Esophagus squamous epithelium (tissue), 5 donors: ENCODE measurements around the gene TGIF2. TPM values are rescaled to one million over a fixed set of nuclear protein-coding genes. Genes with fewer than 3 reads are reported as not detected.
A peak's percentile ranks its signal among the peaks of the same experiment; 100 is the strongest.

Source experiments
- DNase-seq: peaks from one replicate; lab custom pipeline; 2025; lab: John Stamatoyannopoulos, UW
- H3K27ac ChIP-seq, 4 donors: fragments of 200-600 bp; sonication (generic); one replicate each; pipeline ENCODE4 v1.5.1; 2016 to 2019; ENCODE audit warnings: mild to moderate bottlenecking in 1 of 4
- H3K27me3 ChIP-seq, 4 donors: fragments of 200-600 bp; sonication (generic); 1 replicate in 3 of 4; 2 replicates in 1 of 4; pipeline versions ENCODE4 v1.5.1 to v1.6.0; 2017 to 2021; ENCODE audit warnings: antibody characterized with exemption in 1 of 4
- H3K36me3 ChIP-seq, 3 donors: fragments of 200-600 bp; sonication (generic); one replicate each; pipeline ENCODE4 v1.5.1; 2016 to 2019
- H3K4me1 ChIP-seq, 3 donors: fragments of 200-600 bp; sonication (generic); one replicate each; pipeline ENCODE4 v1.5.1; 2017 to 2019
- H3K4me3 ChIP-seq, 4 donors: fragments of 200-600 bp; sonication (generic); 1 replicate in 3 of 4; 2 replicates in 1 of 4; pipeline ENCODE4 v1.5.1; 2016 to 2019; ENCODE audit warnings: mild to moderate bottlenecking in 2 of 4, moderate library complexity in 1 of 4
- H3K9me3 ChIP-seq, 3 donors: fragments of 200-600 bp; sonication (generic); one replicate each; pipeline ENCODE4 v1.5.1; 2016 to 2019
- POLR2A ChIP-seq, 4 donors: fragments of 450-650 bp; IDR thresholded peaks; one replicate each; pipeline ENCODE4 v1.6.1; 2017; ENCODE audit warnings: antibody characterized with exemption in 4 of 4, mild to moderate bottlenecking in 4 of 4, moderate library complexity in 3 of 4
- WGBS, 2 donors: methylation state at CpG; one replicate each; pipeline ENCODE4 v1.1.5; 2018; 5-methylcytosine and 5-hydroxymethylcytosine counted together
- intact Hi-C: fragments of 100-400 bp; cut with DNase I; formaldehyde crosslinking; loops from one replicate; pipeline ENCODE4 v1.15.0; 2022
- total RNA-seq, 4 donors: library from RNA; depleted of rRNA; stranded (reverse); fragments of >200 nt; gene quantifications; one replicate each; pipeline ENCODE4 v1.1.0, GENCODE V29; 2016
- TF ChIP-seq, protein P1 (sequence below), 6 experiments: fragments of 450-650 bp in 4 of 6; fragments of 200-600 bp in 2 of 6; sonication (generic) in 2 of 6; IDR thresholded peaks; one replicate each; pipeline ENCODE4 v1.5.1; 2016 to 2019; ENCODE audit warnings: antibody characterized with exemption in 6 of 6, mild to moderate bottlenecking in 4 of 6, moderate library complexity in 4 of 6
- donor health status: DM: yes; HTN: yes; CAD: no.

TGIF2 gene
- total RNA-seq, 4 donors from 2014 or later = 3.4 to 10.9 (median 7.1) TPM

DNA sequence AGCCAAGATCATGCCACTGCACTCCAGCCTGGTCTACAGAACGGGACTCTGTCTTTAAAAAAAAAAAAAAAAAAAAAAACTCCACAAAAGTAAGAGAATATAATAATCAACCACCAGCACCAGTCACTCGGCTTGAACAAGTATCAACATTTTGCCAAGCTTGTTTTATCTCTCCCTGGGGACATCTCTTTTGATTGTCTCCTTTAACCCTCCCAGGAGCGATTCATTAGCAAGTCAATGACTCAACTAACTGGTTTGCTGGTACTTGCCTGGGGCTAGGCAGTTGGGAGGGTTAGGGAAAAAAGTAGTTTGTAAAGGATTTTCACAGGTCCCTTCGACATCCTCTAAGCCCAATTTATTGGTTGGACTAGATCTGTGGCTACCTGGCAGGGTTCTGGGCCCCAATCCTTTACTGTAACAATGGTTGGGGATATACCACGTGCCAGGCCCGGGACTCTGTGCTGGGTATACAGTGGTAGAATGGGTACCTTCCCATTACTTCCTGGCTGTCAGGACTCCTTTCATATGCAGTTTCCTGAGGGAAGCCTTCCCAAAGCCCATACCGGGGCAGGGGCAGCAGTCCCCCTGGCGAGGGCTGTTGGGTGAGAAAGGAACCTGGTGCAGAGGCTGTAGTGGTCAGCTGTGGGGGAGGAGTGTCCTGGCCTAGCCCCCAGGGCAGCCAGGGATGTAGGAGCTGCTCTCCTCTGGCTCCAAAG lies 12.2 kb downstream of the TGIF2 start:
- WGBS, 2 donors = 28 to 54% methylated on average over 4 to 6 of the region's 8 CpGs
- H3K4me3 ChIP-seq = no peak overlapping the region
- TF ChIP-seq, protein P1, sequence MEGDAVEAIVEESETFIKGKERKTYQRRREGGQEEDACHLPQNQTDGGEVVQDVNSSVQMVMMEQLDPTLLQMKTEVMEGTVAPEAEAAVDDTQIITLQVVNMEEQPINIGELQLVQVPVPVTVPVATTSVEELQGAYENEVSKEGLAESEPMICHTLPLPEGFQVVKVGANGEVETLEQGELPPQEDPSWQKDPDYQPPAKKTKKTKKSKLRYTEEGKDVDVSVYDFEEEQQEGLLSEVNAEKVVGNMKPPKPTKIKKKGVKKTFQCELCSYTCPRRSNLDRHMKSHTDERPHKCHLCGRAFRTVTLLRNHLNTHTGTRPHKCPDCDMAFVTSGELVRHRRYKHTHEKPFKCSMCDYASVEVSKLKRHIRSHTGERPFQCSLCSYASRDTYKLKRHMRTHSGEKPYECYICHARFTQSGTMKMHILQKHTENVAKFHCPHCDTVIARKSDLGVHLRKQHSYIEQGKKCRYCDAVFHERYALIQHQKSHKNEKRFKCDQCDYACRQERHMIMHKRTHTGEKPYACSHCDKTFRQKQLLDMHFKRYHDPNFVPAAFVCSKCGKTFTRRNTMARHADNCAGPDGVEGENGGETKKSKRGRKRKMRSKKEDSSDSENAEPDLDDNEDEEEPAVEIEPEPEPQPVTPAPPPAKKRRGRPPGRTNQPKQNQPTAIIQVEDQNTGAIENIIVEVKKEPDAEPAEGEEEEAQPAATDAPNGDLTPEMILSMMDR (IDR thresholded peaks at IDR 0.05) = no peak
- TF ChIP-seq POLR2A (IDR thresholded peaks at IDR 0.05) = no peak
- intact Hi-C loops = no loop called here
- H3K27ac ChIP-seq = peak overlapping the region; percentile 11 to 71 (median 44)
- H3K27me3 ChIP-seq = peaks cover 0 to 75% (median 0%) of the 10 kb centered on the region in 4 donors
- H3K4me1 ChIP-seq = peaks cover 0 to 41% (median 5%) of the 10 kb centered on the region in 3 donors
- peaks cover 0 to 31% (median 0%) of the 10 kb centered on the region in 3 donors for H3K36me3 ChIP-seq
- no peaks in the 10 kb centered on the region for H3K9me3 ChIP-seq
- no peak for DNase-seq

DNA sequence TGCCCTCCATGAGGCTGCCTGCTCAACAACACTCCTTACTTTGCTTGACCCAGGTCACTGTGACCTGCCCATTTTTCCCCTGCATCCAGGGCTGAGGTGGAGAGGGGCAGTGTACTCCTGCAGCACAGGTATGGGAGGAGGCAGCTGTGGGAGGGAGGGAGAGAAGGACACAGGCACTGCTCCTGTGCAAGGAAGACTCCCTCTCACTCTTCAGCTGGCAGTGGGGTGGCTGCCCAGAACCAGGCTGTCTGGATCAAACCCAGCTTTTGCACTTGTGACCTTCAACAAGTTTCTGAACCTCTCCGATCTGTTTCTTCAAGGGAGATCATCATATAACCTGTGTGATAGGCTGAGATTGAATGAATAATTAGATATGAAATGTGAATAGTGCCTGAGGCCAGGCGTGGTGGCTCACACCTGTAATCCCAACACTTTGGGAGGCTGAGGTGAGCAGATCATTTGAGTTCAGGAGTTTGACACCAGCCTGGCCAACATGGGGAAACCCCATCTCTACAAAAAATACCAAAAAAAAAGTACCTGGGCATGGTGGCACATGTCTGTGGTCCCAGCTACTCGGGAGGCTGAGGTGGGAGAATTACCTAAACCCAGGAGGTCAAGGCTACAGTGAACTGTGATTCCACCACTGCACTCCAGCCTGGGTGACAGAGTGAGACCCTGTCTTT lies 14.1 kb downstream of the TGIF2 start:
- H3K27ac ChIP-seq = no peak overlapping the region
- WGBS, 2 donors = 20 to 75% methylated on average over 1 to 2 of the region's 3 CpGs
- intact Hi-C loops = no loop called here
- TF ChIP-seq POLR2A (IDR thresholded peaks at IDR 0.05) = no peak
- TF ChIP-seq, protein P1 (IDR thresholded peaks at IDR 0.05) = no peak
- H3K4me3 ChIP-seq = no peak overlapping the region
- H3K4me1 ChIP-seq = peaks cover 0 to 47% (median 5%) of the 10 kb centered on the region in 3 donors
- DNase-seq = no peak
- peaks cover 0 to 26% (median 0%) of the 10 kb centered on the region in 3 donors for H3K36me3 ChIP-seq
- H3K9me3 ChIP-seq = no peaks in the 10 kb centered on the region
- peaks cover 0 to 63% (median 0%) of the 10 kb centered on the region in 4 donors for H3K27me3 ChIP-seq

DNA sequence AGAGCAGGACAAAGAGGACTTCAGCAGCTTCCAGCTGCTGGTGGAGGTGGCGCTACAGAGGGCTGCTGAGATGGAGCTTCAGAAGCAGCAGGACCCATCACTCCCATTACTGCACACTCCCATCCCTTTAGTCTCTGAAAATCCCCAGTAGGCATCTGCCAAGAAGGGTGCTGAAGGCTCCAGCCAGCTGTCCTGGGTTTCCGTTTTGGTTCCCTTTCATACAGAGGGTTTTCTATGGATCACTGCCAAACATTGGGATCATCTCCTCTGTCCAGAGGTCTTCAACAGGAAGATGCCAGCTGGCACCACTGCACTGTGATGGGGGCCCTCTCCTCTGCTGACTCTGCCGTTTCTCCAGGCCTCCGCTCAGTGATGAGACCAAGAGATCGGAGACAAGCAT lies 17.9 kb downstream of the TGIF2 start:
- no peak overlapping the region for H3K4me3 ChIP-seq
- H3K36me3 ChIP-seq = peaks cover 0 to 22% (median 0%) of the 10 kb centered on the region in 3 donors
- TF ChIP-seq POLR2A (IDR thresholded peaks at IDR 0.05) = no peak
- TF ChIP-seq, protein P1 (IDR thresholded peaks at IDR 0.05) = no peak
- 78 to 100% methylated on average over 1 to 4 of the region's 5 CpGs for WGBS, 2 donors
- no peaks in the 10 kb centered on the region for H3K9me3 ChIP-seq
- intact Hi-C loops = no loop called here
- H3K27ac ChIP-seq = no peak overlapping the region
- peaks cover 0 to 21% (median 0%) of the 10 kb centered on the region in 3 donors for H3K4me1 ChIP-seq
- no peak for DNase-seq
- H3K27me3 ChIP-seq = peaks cover 0 to 34% (median 0%) of the 10 kb centered on the region in 4 donors

DNA sequence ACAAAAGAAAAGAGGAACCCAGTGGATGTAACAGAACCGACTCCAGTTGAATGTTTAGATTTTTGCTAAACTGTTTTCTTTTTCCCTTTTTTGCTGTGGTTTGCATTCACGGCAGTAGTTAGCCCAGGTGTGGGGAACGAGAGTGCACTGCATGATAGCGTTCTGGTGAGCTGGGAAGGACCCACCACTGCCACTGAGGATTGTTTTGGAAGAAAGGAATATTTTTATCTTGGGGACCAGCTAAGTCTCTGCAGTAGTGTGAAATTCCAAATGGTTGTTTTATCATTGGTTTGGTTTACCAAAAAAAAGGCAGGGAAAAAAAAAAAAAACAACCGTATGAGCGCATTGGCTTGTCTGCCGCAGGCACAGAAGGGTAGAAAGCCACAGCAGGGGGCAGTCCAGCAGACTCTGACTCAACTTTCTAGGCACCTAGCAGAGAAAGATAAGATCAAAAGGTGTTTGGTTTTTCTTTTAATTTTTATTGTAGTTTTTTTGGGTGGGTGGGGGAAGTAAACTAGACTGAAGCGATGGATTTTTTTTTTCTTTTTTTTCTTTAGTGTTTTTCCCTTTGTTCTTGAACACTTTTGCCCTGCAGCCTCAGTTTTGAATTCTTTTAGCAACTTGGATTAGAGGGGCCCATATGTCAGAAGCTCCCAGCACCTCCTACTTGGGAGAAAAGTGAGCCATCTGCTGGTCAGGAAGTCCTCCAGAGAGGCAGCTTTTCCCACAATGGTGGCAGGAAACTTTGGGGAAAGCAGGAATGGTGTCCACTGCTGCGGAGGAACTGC lies 18.7 kb downstream of the TGIF2 start:
- intact Hi-C loops = no loop called here
- H3K4me3 ChIP-seq = no peak overlapping the region
- TF ChIP-seq, protein P1 (IDR thresholded peaks at IDR 0.05) = peak in 4 of 6 experiments; percentile 20 to 42 (median 33)
- no peak for TF ChIP-seq POLR2A (IDR thresholded peaks at IDR 0.05)
- 59 to 75% methylated on average over 8 to 9 of the region's 9 CpGs for WGBS, 2 donors
- H3K36me3 ChIP-seq = peaks cover 0 to 22% (median 0%) of the 10 kb centered on the region in 3 donors
- no peaks in the 10 kb centered on the region for H3K9me3 ChIP-seq
- H3K4me1 ChIP-seq = peaks cover 0 to 15% (median 0%) of the 10 kb centered on the region in 3 donors
- H3K27me3 ChIP-seq = peaks cover 0 to 26% (median 0%) of the 10 kb centered on the region in 4 donors
- H3K27ac ChIP-seq = no peak overlapping the region
- DNase-seq = no peak
